Smooth muscle cell (in vitro differentiated cells): ENCODE measurements around the gene FUS. TPM values are rescaled to one million over a fixed set of nuclear protein-coding genes. Genes with fewer than 3 reads are reported as not detected.

Experiments
- DNase-seq: peaks from one replicate; lab custom pipeline; 2025; ENCODE audit not compliant: unreplicated experiment; lab: John Stamatoyannopoulos, UW
- H2AFZ ChIP-seq: fragments of 200-600 bp; sonication (generic); 2 replicates; pipeline ENCODE4 v1.6.0; 2016; ENCODE audit warnings: antibody characterized with exemption, low read depth, mild to moderate bottlenecking
- H3F3A ChIP-seq: fragments of 200-600 bp; sonication (generic); 2 replicates; pipeline ENCODE4 v1.6.0; 2017; ENCODE audit warnings: antibody characterized with exemption, low read depth
- H3K27ac ChIP-seq: fragments of 200-600 bp; sonication (generic); 2 replicates; pipeline ENCODE4 v1.5.1; 2016; ENCODE audit warnings: low read depth, mild to moderate bottlenecking
- H3K27me3 ChIP-seq: fragments of 200-600 bp; sonication (generic); 2 replicates; pipeline ENCODE4 v1.6.1; 2016; ENCODE audit warnings: low read depth, mild to moderate bottlenecking
- H3K36me3 ChIP-seq: fragments of 200-600 bp; sonication (generic); 2 replicates; pipeline ENCODE4 v1.5.1; 2016; ENCODE audit warnings: low read depth
- H3K4me1 ChIP-seq: fragments of 200-600 bp; sonication (generic); 2 replicates; pipeline ENCODE4 v1.5.1; 2016; ENCODE audit warnings: low read depth
- H3K4me2 ChIP-seq: fragments of 200-600 bp; sonication (generic); 2 replicates; pipeline ENCODE4 v1.6.0; 2016; ENCODE audit warnings: mild to moderate bottlenecking
- H3K4me3 ChIP-seq: fragments of 200-600 bp; sonication (generic); 2 replicates; pipeline ENCODE4 v1.5.1; 2016; ENCODE audit warnings: mild to moderate bottlenecking
- H3K79me2 ChIP-seq: fragments of 200-600 bp; sonication (generic); 2 replicates; pipeline ENCODE4 v1.6.0; 2016; ENCODE audit warnings: low read depth, mild to moderate bottlenecking
- H3K9ac ChIP-seq: fragments of 200-600 bp; sonication (generic); 2 replicates; pipeline ENCODE4 v1.6.0; 2016; ENCODE audit warnings: low read depth
- H3K9me3 ChIP-seq: fragments of 200-600 bp; sonication (generic); replicated peaks from 2 replicates; pipeline ENCODE4 v1.5.1; 2016; ENCODE audit warnings: low read depth
- H4K20me1 ChIP-seq: fragments of 200-600 bp; sonication (generic); 2 replicates; pipeline ENCODE4 v1.6.0; 2016; ENCODE audit warnings: low read depth
- WGBS: methylation state at CpG from one replicate; pipeline ENCODE4 v1.1.7; 2016; ENCODE audit warnings: low lambda C conversion rate; 5-methylcytosine and 5-hydroxymethylcytosine counted together
- polyA plus RNA-seq: library from polyadenylated mRNA; unstranded; fragments of >200 nt; fragmentation: Nextera tagmentation; extraction: Ambion mirVana; gene quantifications from 2 replicates; pipeline ENCODE4 v1.2.1, GENCODE V29; 2016
- total RNA-seq: library from RNA; depleted of rRNA; stranded (reverse); fragments of >200 nt; gene quantifications from 2 replicates; pipeline ENCODE4 v1.2.3, GENCODE V29; 2014
- TF ChIP-seq, protein P1 (sequence below): fragments of 200-600 bp; sonication (generic); IDR thresholded peaks from 2 replicates; pipeline ENCODE4 v1.5.1; 2017; ENCODE audit warnings: borderline replicate concordance, mild to moderate bottlenecking, antibody characterized with exemption; ENCODE audit not compliant: insufficient read depth, poor library complexity, severe bottlenecking

Gene FUS
- total and polyA plus RNA-seq, 2 experiments from 2014 or later, result 58.6 to 225 TPM

DNA sequence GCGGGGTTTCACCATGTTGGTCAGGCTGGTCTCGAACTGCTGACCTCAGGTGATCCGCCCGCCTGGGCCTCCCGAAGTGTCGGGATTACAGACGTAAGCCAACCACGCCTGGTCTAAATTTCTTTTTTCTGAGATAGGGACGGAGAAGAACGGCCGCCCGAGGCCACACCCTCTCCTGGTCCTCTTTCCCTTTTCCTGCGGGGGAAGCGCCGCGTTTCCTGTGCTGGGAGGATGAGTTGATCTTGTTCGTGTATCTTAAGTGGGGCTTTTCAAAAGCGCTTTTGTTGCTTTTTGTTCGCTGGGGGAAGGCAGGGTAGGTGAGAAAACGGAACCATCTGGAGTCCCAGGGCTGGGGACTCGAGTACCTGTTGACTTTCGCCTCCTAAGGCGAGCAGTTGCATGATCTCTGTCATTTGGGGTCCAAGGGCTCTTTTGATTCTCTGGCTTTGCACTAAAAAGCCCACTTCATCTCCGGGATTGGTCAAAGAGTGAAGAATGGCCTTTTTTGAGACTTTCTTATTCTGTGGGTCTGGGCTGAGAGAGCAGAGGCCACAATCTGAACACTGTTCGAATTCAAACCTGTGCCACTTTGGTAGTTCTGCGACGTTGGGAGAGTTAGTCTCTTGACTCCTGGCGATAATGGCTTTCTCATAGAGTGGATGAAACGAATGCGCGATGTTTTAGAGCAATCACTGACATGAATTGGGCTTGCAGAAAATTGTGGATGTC lies 1.3 kb downstream of the FUS start:
- Histone ChIP-seq H3K27me3 (no peaks in the 10 kb centered on the region), H3K36me3 (peaks cover 19% of the 10 kb centered on the region), H3K4me3 (peak overlapping the region; percentile 97), H3K4me2 (peak overlapping the region; percentile 100), H4K20me1 (peaks cover 62% of the 10 kb centered on the region), H3K9me3 (no peaks in the 10 kb centered on the region), H3K79me2 (peaks cover 66% of the 10 kb centered on the region), H3K4me1 (peaks cover 31% of the 10 kb centered on the region), H3K9ac (peak overlapping the region; percentile 96), H3F3A (peaks cover 21% of the 10 kb centered on the region), H3K27ac (peak overlapping the region; percentile 96), H2AFZ (no peak overlapping the region)
- DNase-seq, result no peak
- TF ChIP-seq, protein P1, sequence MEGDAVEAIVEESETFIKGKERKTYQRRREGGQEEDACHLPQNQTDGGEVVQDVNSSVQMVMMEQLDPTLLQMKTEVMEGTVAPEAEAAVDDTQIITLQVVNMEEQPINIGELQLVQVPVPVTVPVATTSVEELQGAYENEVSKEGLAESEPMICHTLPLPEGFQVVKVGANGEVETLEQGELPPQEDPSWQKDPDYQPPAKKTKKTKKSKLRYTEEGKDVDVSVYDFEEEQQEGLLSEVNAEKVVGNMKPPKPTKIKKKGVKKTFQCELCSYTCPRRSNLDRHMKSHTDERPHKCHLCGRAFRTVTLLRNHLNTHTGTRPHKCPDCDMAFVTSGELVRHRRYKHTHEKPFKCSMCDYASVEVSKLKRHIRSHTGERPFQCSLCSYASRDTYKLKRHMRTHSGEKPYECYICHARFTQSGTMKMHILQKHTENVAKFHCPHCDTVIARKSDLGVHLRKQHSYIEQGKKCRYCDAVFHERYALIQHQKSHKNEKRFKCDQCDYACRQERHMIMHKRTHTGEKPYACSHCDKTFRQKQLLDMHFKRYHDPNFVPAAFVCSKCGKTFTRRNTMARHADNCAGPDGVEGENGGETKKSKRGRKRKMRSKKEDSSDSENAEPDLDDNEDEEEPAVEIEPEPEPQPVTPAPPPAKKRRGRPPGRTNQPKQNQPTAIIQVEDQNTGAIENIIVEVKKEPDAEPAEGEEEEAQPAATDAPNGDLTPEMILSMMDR, result no peak
- 2% methylated on average over 30 of the region's 31 CpGs for WGBS

DNA sequence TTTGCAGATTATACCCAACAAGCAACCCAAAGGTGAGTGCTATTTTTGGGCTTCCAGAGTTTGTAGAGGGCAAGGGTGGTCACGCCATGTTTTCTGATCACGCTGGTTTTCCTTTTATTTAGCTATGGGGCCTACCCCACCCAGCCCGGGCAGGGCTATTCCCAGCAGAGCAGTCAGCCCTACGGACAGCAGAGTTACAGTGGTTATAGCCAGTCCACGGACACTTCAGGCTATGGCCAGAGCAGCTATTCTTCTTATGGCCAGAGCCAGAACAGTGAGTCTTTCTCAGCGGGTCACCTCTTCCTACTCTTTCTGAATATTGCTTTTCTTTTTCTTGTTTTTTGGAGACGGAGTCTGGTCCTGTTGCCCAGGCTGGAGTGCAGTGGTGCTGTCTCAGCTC lies 2.5 kb downstream of the FUS start:
- peaks cover 73% of the 10 kb centered on the region for H4K20me1 ChIP-seq
- peaks cover 31% of the 10 kb centered on the region for H3K36me3 ChIP-seq
- no peak for DNase-seq
- H3K9me3 ChIP-seq, result no peaks in the 10 kb centered on the region
- TF ChIP-seq, protein P1, result no peak
- H3K9ac ChIP-seq, result peak overlapping the region; percentile 96
- peaks cover 32% of the 10 kb centered on the region for H3F3A ChIP-seq
- H3K79me2 ChIP-seq, result peaks cover 78% of the 10 kb centered on the region
- no peak overlapping the region for H2AFZ ChIP-seq
- peak overlapping the region; percentile 100 for H3K4me2 ChIP-seq
- H3K27me3 ChIP-seq, result no peaks in the 10 kb centered on the region
- 50% methylated on average over 7 of the region's 7 CpGs for WGBS
- H3K4me3 ChIP-seq, result peak overlapping the region; percentile 97
- H3K27ac ChIP-seq, result peak overlapping the region; percentile 12
- peaks cover 31% of the 10 kb centered on the region for H3K4me1 ChIP-seq

DNA sequence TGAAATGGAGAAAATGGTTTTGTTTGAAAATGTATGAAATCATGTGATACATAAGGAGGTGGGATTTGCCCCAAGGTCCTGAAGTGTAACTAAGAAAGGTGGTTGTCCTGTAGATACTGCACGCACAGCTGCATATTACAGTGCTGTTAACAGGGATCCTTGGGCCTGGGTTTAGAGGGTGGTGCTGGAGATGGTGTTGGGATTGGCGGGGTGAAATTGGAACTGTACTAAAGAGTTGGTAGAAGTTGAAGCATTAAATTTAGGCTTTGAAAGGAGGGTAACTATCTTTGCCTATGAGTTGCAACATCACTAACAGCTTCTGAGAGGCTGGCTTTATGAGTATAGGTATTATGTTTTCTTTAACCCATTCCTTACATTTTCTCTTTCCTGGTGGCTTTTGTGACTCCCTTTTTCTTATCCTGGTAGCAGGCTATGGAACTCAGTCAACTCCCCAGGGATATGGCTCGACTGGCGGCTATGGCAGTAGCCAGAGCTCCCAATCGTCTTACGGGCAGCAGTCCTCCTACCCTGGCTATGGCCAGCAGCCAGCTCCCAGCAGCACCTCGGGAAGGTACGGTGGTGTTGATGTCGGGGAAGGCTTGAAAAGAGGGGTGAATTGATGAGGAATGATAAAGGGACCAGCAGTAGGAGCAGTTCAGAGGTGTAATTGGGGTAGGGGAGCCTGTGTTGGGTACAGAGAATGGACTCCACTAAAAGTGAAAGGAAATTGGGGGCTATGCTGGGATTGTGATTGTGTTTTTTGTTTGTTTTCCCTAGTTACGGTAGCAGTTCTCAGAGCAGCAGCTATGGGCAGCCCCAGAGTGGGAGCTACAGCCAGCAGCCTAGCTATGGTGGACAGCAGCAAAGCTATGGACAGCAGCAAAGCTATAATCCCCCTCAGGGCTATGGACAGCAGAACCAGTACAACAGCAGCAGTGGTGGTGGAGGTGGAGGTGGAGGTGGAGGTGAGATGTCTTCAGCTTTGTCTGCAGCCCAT lies 3.8 kb downstream of the FUS start:
- Histone ChIP-seq H3K79me2 (peaks cover 90% of the 10 kb centered on the region), H3K4me3 (no peak overlapping the region), H3K27ac (peak overlapping the region; percentile 21), H3K9ac (no peak overlapping the region), H4K20me1 (peaks cover 87% of the 10 kb centered on the region), H3K4me1 (peaks cover 28% of the 10 kb centered on the region), H2AFZ (no peak overlapping the region), H3F3A (peaks cover 44% of the 10 kb centered on the region), H3K36me3 (peaks cover 44% of the 10 kb centered on the region), H3K4me2 (peak overlapping the region; percentile 100), H3K27me3 (no peaks in the 10 kb centered on the region), H3K9me3 (no peaks in the 10 kb centered on the region)
- DNase-seq, result no peak
- 96% methylated on average over 10 of the region's 10 CpGs for WGBS
- TF ChIP-seq, protein P1, result no peak
